Measurements from ENCODE around the gene PIP5K1B. TPM values are rescaled to one million over a fixed set of nuclear protein-coding genes. Genes with fewer than 3 reads are reported as not detected.

Gene PIP5K1B
- total RNA-seq, 1 experiment from 2014 or later = 0.20 TPM

GRCh38 chr9:68802525-68803015 lies 97.5 kb downstream of the PIP5K1B start:
- H2AFZ ChIP-seq (ENCODE audit: low read depth, low read length, poor library complexity, severe bottlenecking) = no peak overlapping the region
- CTCF ChIA-PET = no interaction called here
- peaks cover 53% of the 10 kb centered on the region for H3K27me3 ChIP-seq (ENCODE audit: insufficient read depth, low read length)
- H3K9me2 ChIP-seq (ENCODE audit: insufficient read depth) = no peaks in the 10 kb centered on the region
- ATAC-seq = no peak
- no peaks in the 10 kb centered on the region for H4K20me1 ChIP-seq (ENCODE audit: insufficient read depth)
- no TSS peak for BruUV-seq (replicated peaks)
- RAD21 ChIA-PET (ENCODE audit: low non-redundant PET in 1 of 2, low total read pairs in 2 of 2, uncharacterized antibody in 2 of 2, unreplicated experiment in 2 of 2) = no interaction called here
- no peak overlapping the region for H3K4me2 ChIP-seq (ENCODE audit: low read length)
- no peak overlapping the region for H3K27ac ChIP-seq (ENCODE audit: low read depth, low read length)
- H3K4me3 ChIP-seq (replicated peaks in 1 of 2; ENCODE audit: low read depth in 1 of 2, low read length in 2 of 2) = no peak overlapping the region
- no peaks in the 10 kb centered on the region for H3K36me3 ChIP-seq (ENCODE audit: control insufficient read depth in 1 of 2, insufficient read depth in 2 of 2, low read length in 2 of 2)
- no peak for DNase-seq (ENCODE audit: low read depth, low spot score)
- H3K4me1 ChIP-seq (ENCODE audit: control insufficient read depth in 1 of 2, insufficient read depth in 2 of 2, low read length in 2 of 2) = no peaks in the 10 kb centered on the region
- no peaks in the 10 kb centered on the region for H3K79me2 ChIP-seq (ENCODE audit: insufficient read depth, low read length)
- H3K9me3 ChIP-seq (ENCODE audit: control insufficient read depth in 1 of 2, insufficient read depth in 1 of 2, low read depth in 1 of 2, low read length in 2 of 2) = no peaks in the 10 kb centered on the region
- intact Hi-C loops (cut with micrococcal nuclease) = no loop called here
- POLR2A ChIA-PET = no interaction called here
- no peak overlapping the region for H3K9ac ChIP-seq (ENCODE audit: low read length)
- TF ChIP-seq YY1 (IDR thresholded peaks at IDR 0.05; ENCODE audit: extremely low read depth, insufficient replicate concordance, low read depth, low read length) = no peak
- TF ChIP-seq SP1 (IDR thresholded peaks at IDR 0.05; ENCODE audit: low read depth) = no peak
- no peak for TF ChIP-seq RAD21 (IDR thresholded peaks at IDR 0.05; ENCODE audit: low read depth)
- no peak for TF ChIP-seq CBX3 (IDR thresholded peaks at IDR 0.05; ENCODE audit: low read depth)
- no peak for TF ChIP-seq CTCF (IDR thresholded peaks at IDR 0.05 in 2 of 3, conservative IDR thresholded peaks at IDR 0.05 in 1 of 3; ENCODE audit: borderline replicate concordance in 1 of 3, insufficient read depth in 1 of 3, low read depth in 2 of 3, low read length in 2 of 3)
- TF ChIP-seq MAX (IDR thresholded peaks at IDR 0.05) = no peak
- TF ChIP-seq ZFX (IDR thresholded peaks at IDR 0.05) = no peak
- TF ChIP-seq, protein P1, sequence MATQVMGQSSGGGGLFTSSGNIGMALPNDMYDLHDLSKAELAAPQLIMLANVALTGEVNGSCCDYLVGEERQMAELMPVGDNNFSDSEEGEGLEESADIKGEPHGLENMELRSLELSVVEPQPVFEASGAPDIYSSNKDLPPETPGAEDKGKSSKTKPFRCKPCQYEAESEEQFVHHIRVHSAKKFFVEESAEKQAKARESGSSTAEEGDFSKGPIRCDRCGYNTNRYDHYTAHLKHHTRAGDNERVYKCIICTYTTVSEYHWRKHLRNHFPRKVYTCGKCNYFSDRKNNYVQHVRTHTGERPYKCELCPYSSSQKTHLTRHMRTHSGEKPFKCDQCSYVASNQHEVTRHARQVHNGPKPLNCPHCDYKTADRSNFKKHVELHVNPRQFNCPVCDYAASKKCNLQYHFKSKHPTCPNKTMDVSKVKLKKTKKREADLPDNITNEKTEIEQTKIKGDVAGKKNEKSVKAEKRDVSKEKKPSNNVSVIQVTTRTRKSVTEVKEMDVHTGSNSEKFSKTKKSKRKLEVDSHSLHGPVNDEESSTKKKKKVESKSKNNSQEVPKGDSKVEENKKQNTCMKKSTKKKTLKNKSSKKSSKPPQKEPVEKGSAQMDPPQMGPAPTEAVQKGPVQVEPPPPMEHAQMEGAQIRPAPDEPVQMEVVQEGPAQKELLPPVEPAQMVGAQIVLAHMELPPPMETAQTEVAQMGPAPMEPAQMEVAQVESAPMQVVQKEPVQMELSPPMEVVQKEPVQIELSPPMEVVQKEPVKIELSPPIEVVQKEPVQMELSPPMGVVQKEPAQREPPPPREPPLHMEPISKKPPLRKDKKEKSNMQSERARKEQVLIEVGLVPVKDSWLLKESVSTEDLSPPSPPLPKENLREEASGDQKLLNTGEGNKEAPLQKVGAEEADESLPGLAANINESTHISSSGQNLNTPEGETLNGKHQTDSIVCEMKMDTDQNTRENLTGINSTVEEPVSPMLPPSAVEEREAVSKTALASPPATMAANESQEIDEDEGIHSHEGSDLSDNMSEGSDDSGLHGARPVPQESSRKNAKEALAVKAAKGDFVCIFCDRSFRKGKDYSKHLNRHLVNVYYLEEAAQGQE (IDR thresholded peaks at IDR 0.05; ENCODE audit: low read depth) = no peak
- TF ChIP-seq EGR1 (IDR thresholded peaks at IDR 0.05; ENCODE audit: low read depth) = no peak
- no peak for TF ChIP-seq CEBPB (IDR thresholded peaks at IDR 0.05; ENCODE audit: low read depth)
- TF ChIP-seq SRF (IDR thresholded peaks at IDR 0.05; ENCODE audit: low read depth) = no peak
- TF ChIP-seq JUND (IDR thresholded peaks at IDR 0.05) = no peak

All from HCT116 (cell line).